Colon (tissue), 2 donors: ENCODE measurements around the gene DLG3.
"Not testable (repeated sequence)": the region's sequence is repeated elsewhere in the genome, so short reads cannot be mapped to it uniquely, and the experiment has no call there.

ENCODE experiments used
- FAIRE-seq: peaks from 2 replicates; lab custom pipeline; 2012; peaks lifted over from hg19 to GRCh38; lab: Jason Lieb, UNC
- donor health status: control.
- donor health status: control.

Gene DLG3

GRCh38 chrX:70444326-70444945, at the start of gene DLG3:
DLG3 (plus strand) TSS chrX:70444835; CDS start chrX:70445202, 367 bp downstream.
- no peak for FAIRE-seq

- no peak for FAIRE-seq
These were observed 45.7 kb upstream of the DLG3 start for GRCh38 chrX:70398899-70399298.

- not testable (repeated sequence) for FAIRE-seq
These were observed 44.5 kb upstream of the DLG3 start for GRCh38 chrX:70400181-70400580.

GRCh38 chrX:70402721-70403120, 41.9 kb upstream of the DLG3 start:
- no peak for FAIRE-seq

GRCh38 chrX:70405003-70405402, 39.6 kb upstream of the DLG3 start:
- no peak for FAIRE-seq

- FAIRE-seq = no peak
These were observed 33.7 kb upstream of the DLG3 start for GRCh38 chrX:70410921-70411320.

- no peak for FAIRE-seq
These were observed 33.2 kb upstream of the DLG3 start for GRCh38 chrX:70411475-70411874.

- no peak for FAIRE-seq
These were observed 23.0 kb upstream of the DLG3 start for GRCh38 chrX:70421618-70422017.

- FAIRE-seq = no peak
These were observed 21.7 kb upstream of the DLG3 start, which contains the start of gene GDPD2 for GRCh38 chrX:70422851-70423341. GDPD2 (plus strand) TSS chrX:70423314; CDS start chrX:70424985, 1,671 bp downstream.

GRCh38 chrX:70423936-70424675, 20.5 kb upstream of the DLG3 start:
- no peak for FAIRE-seq

GRCh38 chrX:70424801-70425200, 19.8 kb upstream of the DLG3 start:
- no peak for FAIRE-seq

- no peak for FAIRE-seq
These were observed 18.1 kb upstream of the DLG3 start for GRCh38 chrX:70426286-70427278.

GRCh38 chrX:70427365-70427764, 17.3 kb upstream of the DLG3 start:
- FAIRE-seq = no peak

GRCh38 chrX:70429759-70430158, 14.9 kb upstream of the DLG3 start:
- no peak for FAIRE-seq

- no peak for FAIRE-seq
These were observed 11.4 kb upstream of the DLG3 start for GRCh38 chrX:70432936-70433847.

GRCh38 chrX:70433848-70434351, 10.7 kb upstream of the DLG3 start:
- no peak for FAIRE-seq

- FAIRE-seq = no peak
These were observed 10.2 kb upstream of the DLG3 start for GRCh38 chrX:70434352-70434866.

- no peak for FAIRE-seq
These were observed 9.6 kb upstream of the DLG3 start for GRCh38 chrX:70434914-70435586.

- FAIRE-seq = no peak
These were observed 8.3 kb upstream of the DLG3 start for GRCh38 chrX:70436343-70436742.

- no peak for FAIRE-seq
These were observed 7.6 kb upstream of the DLG3 start for GRCh38 chrX:70437011-70437410.
